T-helper 22 cell (primary cell): ENCODE data around the gene DTX4.

ENCODE experiments used
- DNase-seq: peaks from one replicate; pipeline ENCODE4 v3.0.0-alpha.2; 2020; ENCODE audit warnings: low read depth

Gene DTX4

GRCh38 chr11:59192446-59193020 lies 20.6 kb downstream of the DTX4 start:
- no peak for DNase-seq

GRCh38 chr11:59193587-59194130 lies 21.7 kb downstream of the DTX4 start:
- no peak for DNase-seq

- no peak for DNase-seq
Measured at GRCh38 chr11:59195586-59195985, 23.7 kb downstream of the DTX4 start.

GRCh38 chr11:59196777-59197176 lies 24.8 kb downstream of the DTX4 start:
- DNase-seq = no peak

- DNase-seq = no peak
Measured at GRCh38 chr11:59197991-59198390, 26.1 kb downstream of the DTX4 start.

- no peak for DNase-seq
Measured at GRCh38 chr11:59198726-59199125, 26.8 kb downstream of the DTX4 start.

GRCh38 chr11:59199546-59200422 lies 27.9 kb downstream of the DTX4 start:
- no peak for DNase-seq

- DNase-seq = no peak
Measured at GRCh38 chr11:59200423-59200746, 28.5 kb downstream of the DTX4 start.

- DNase-seq = no peak
Measured at GRCh38 chr11:59201353-59201752, 29.4 kb downstream of the DTX4 start.

- DNase-seq = no peak
Measured at GRCh38 chr11:59204746-59205145, 32.8 kb downstream of the DTX4 start.

GRCh38 chr11:59205648-59206047 lies 33.7 kb downstream of the DTX4 start:
- no peak for DNase-seq

GRCh38 chr11:59206635-59207034 lies 34.7 kb downstream of the DTX4 start:
- DNase-seq = no peak

GRCh38 chr11:59207988-59208451 lies 36.1 kb downstream of the DTX4 start:
- no peak for DNase-seq

- DNase-seq = no peak
Measured at GRCh38 chr11:59208956-59209355, 37.0 kb downstream of the DTX4 start.

GRCh38 chr11:59212222-59212621 lies 40.3 kb downstream of the DTX4 start:
- DNase-seq = no peak

- no peak for DNase-seq
Measured at GRCh38 chr11:59212744-59213631, 41.1 kb downstream of the DTX4 start, which contains the start of gene MPEG1. TSS of gene MPEG1 (minus strand) at chr11:59212927. CDS start at chr11:59212865, 62 bp downstream.

GRCh38 chr11:59214141-59214893 lies 42.4 kb downstream of the DTX4 start:
- no peak for DNase-seq

GRCh38 chr11:59216641-59217564 lies 45.0 kb downstream of the DTX4 start:
- no peak for DNase-seq

GRCh38 chr11:59218319-59218718 lies 46.4 kb downstream of the DTX4 start:
- DNase-seq = no peak

- DNase-seq = no peak
Measured at GRCh38 chr11:59218893-59219292, 47.0 kb downstream of the DTX4 start.
